Liver (tissue), 3 donors: Measurements from ENCODE around the gene HRC.

ENCODE experiments used
- CTCF ChIP-seq: fragments of 150-350 bp; IDR thresholded peaks from 2 replicates; pipeline ENCODE4 v1.5.1; 2017; ENCODE audit warnings: improper control_type of control experiment, low read depth, low read length; ENCODE audit not compliant: missing input control
- EGR1 ChIP-seq, 2 donors: IDR thresholded peaks; 2 replicates each; pipeline ENCODE4 v1.6.1; 2016 to 2018; ENCODE audit warnings: antibody characterized with exemption in 2 of 2, low read depth in 2 of 2
- GABPA ChIP-seq, 2 donors: IDR thresholded peaks in 1 of 2; conservative IDR thresholded peaks in 1 of 2; 2 replicates each; pipeline ENCODE4 v1.6.1; 2016; ENCODE audit warnings: antibody characterized with exemption in 2 of 2, mild to moderate bottlenecking in 1 of 2, moderate library complexity in 1 of 2
- HNF4G ChIP-seq: IDR thresholded peaks from 2 replicates; pipeline ENCODE4 v1.6.1; 2016; ENCODE audit warnings: antibody characterized with exemption
- TF ChIP-seq, protein P1 (sequence below): IDR thresholded peaks from 2 replicates; pipeline ENCODE4 v1.6.1; 2016; ENCODE audit warnings: antibody characterized with exemption, mild to moderate bottlenecking
- donor health status: healthy.
- donor health status: healthy.

DNA sequence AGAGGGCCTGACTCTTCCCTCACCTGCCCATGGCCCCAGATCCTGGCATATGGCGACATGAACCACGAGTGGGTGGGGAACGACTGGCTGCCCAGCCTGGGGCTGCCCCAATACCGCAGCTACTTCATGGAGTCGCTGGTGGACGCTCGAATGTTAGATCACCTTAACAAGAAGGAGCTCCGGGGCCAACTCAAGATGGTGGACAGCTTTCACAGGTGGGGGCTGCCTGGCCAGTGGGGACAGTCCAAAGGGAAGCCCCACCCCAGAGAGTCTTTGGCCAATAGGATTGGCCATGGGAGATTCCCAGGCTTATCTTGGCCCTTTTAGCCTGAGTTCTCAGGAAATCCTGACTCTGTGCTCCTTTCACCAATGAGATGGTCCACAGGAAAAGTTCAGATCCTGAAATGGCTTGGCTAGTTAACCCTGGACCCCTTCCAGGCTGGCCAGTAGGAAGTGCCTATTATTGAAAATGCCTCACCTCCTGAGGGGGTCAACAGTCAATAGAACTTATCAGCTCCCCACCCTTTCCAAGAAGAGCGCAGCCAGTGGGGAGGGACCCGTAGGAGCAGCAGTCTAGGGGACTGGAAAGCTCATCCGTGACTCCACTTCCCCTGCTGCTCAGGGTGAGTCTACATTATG lies 7.0 kb downstream of the HRC start:
- TF ChIP-seq CTCF (no peak), HNF4G (no peak), GABPA (IDR thresholded peaks at IDR 0.05 in 1 of 2, conservative IDR thresholded peaks at IDR 0.05 in 1 of 2) (no peak), EGR1 (IDR thresholded peaks at IDR 0.05; ENCODE audit: low read depth in 2 of 2) (no peak)
- TF ChIP-seq, protein P1, sequence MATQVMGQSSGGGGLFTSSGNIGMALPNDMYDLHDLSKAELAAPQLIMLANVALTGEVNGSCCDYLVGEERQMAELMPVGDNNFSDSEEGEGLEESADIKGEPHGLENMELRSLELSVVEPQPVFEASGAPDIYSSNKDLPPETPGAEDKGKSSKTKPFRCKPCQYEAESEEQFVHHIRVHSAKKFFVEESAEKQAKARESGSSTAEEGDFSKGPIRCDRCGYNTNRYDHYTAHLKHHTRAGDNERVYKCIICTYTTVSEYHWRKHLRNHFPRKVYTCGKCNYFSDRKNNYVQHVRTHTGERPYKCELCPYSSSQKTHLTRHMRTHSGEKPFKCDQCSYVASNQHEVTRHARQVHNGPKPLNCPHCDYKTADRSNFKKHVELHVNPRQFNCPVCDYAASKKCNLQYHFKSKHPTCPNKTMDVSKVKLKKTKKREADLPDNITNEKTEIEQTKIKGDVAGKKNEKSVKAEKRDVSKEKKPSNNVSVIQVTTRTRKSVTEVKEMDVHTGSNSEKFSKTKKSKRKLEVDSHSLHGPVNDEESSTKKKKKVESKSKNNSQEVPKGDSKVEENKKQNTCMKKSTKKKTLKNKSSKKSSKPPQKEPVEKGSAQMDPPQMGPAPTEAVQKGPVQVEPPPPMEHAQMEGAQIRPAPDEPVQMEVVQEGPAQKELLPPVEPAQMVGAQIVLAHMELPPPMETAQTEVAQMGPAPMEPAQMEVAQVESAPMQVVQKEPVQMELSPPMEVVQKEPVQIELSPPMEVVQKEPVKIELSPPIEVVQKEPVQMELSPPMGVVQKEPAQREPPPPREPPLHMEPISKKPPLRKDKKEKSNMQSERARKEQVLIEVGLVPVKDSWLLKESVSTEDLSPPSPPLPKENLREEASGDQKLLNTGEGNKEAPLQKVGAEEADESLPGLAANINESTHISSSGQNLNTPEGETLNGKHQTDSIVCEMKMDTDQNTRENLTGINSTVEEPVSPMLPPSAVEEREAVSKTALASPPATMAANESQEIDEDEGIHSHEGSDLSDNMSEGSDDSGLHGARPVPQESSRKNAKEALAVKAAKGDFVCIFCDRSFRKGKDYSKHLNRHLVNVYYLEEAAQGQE, result no peak
